Neural cell (in vitro differentiated cells): Measurements from ENCODE around the gene CELSR2. TPM values are rescaled to one million over a fixed set of nuclear protein-coding genes. Genes with fewer than 3 reads are reported as not detected.

ENCODE experiments used
- H2AFZ ChIP-seq: fragments of 200-600, 300-800 bp; sonication (generic), shearing (Covaris generic); 2 replicates; pipeline ENCODE4 v1.6.0; 2014; ENCODE audit warnings: low read depth, mild to moderate bottlenecking, antibody characterized with exemption, low read length, moderate library complexity
- H3F3A ChIP-seq: fragments of 200-600 bp; shearing (Covaris generic); 2 replicates; pipeline ENCODE4 v1.6.1; 2016; ENCODE audit warnings: mild to moderate bottlenecking, moderate library complexity, mixed read lengths, antibody characterized with exemption, low read length; ENCODE audit not compliant: insufficient read depth, poor library complexity, severe bottlenecking
- H3K27ac ChIP-seq: fragments of 200-600, 300-800 bp; sonication (generic), shearing (Covaris generic); 2 replicates; pipeline ENCODE4 v1.5.1; 2014; ENCODE audit warnings: mild to moderate bottlenecking, low read length, moderate library complexity
- H3K27me3 ChIP-seq: fragments of 300-800, 200-600 bp; sonication (generic), shearing (Covaris generic); 2 replicates; pipeline ENCODE4 v1.6.0; 2014; ENCODE audit warnings: mild to moderate bottlenecking, low read depth, low read length, moderate library complexity; ENCODE audit not compliant: insufficient read depth
- H3K36me3 ChIP-seq: fragments of 300-800, 200-600 bp; sonication (generic), shearing (Covaris generic); 2 replicates; pipeline ENCODE4 v1.5.1; 2014; ENCODE audit warnings: mild to moderate bottlenecking, antibody characterized with exemption, low read length, moderate library complexity; ENCODE audit not compliant: insufficient read depth
- H3K4me2 ChIP-seq: fragments of 300-800, 200-600 bp; sonication (generic), shearing (Covaris generic); 2 replicates; pipeline ENCODE4 v1.6.0; 2014; ENCODE audit warnings: mild to moderate bottlenecking, low read length
- H3K4me3 ChIP-seq: fragments of 300-800, 200-600 bp; sonication (generic), shearing (Covaris generic); 2 replicates; pipeline ENCODE4 v1.5.1; 2014; ENCODE audit warnings: mild to moderate bottlenecking, low read length, moderate library complexity
- H3K79me2 ChIP-seq: fragments of 200-600 bp; shearing (Covaris generic); replicated peaks from 2 replicates; pipeline ENCODE4 v1.6.0; 2014; ENCODE audit warnings: mild to moderate bottlenecking, low read length, moderate library complexity; ENCODE audit not compliant: insufficient read depth
- H3K9ac ChIP-seq: fragments of 300-800, 200-600 bp; sonication (generic), shearing (Covaris generic); 2 replicates; pipeline ENCODE4 v1.6.1; 2016; ENCODE audit warnings: mild to moderate bottlenecking, low read length, mixed read lengths
- H3K9me2 ChIP-seq: fragments of 200-600 bp; shearing (Covaris generic); 2 replicates; pipeline ENCODE4 v1.6.1; 2016; ENCODE audit warnings: mild to moderate bottlenecking, low read length, mixed read lengths; ENCODE audit not compliant: insufficient read depth
- H3K9me3 ChIP-seq: fragments of 200-600, 300-800 bp; sonication (generic), shearing (Covaris generic); 2 replicates; pipeline ENCODE4 v1.6.1; 2016; ENCODE audit warnings: mild to moderate bottlenecking, mixed run types, low read length, moderate library complexity, mixed read lengths
- H4K20me1 ChIP-seq: fragments of 200-600 bp; shearing (Covaris generic); 2 replicates; pipeline ENCODE4 v1.6.1; 2016; ENCODE audit warnings: mild to moderate bottlenecking, mixed run types; ENCODE audit not compliant: insufficient read depth
- CTCF ChIP-seq: fragments of 450-650 bp; IDR thresholded peaks from 2 replicates; pipeline ENCODE4 v1.5.1; 2014; ENCODE audit warnings: antibody characterized with exemption, mild to moderate bottlenecking, moderate library complexity; ENCODE audit not compliant: poor library complexity, severe bottlenecking
- EP300 ChIP-seq: fragments of 450-650 bp; conservative IDR thresholded peaks from 2 replicates; pipeline ENCODE4 v1.6.1; 2014; ENCODE audit warnings: antibody characterized with exemption, mild to moderate bottlenecking, moderate library complexity; ENCODE audit not compliant: poor library complexity, severe bottlenecking
- EZH2 ChIP-seq: fragments of 200-600, 300-800 bp; shearing (Covaris generic), sonication (generic); IDR thresholded peaks from 2 replicates; pipeline ENCODE4 v1.6.1; 2014; ENCODE audit warnings: antibody characterized with exemption, low read length, borderline replicate concordance, mild to moderate bottlenecking; ENCODE audit not compliant: insufficient read depth, poor library complexity, severe bottlenecking
- MXI1 ChIP-seq: fragments of 450-650 bp; conservative IDR thresholded peaks from 2 replicates; pipeline ENCODE4 v1.6.1; 2014; ENCODE audit warnings: antibody characterized with exemption, mild to moderate bottlenecking; ENCODE audit not compliant: poor library complexity, severe bottlenecking
- POLR2AphosphoS5 ChIP-seq: IDR thresholded peaks from 2 replicates; pipeline ENCODE4 v1.6.1; 2012
- RAD21 ChIP-seq: fragments of 450-650 bp; conservative IDR thresholded peaks from 2 replicates; pipeline ENCODE4 v1.6.1; 2014; ENCODE audit warnings: antibody characterized with exemption, mild to moderate bottlenecking, moderate library complexity
- SMC3 ChIP-seq: fragments of 450-650 bp; conservative IDR thresholded peaks from 2 replicates; pipeline ENCODE4 v1.6.1; 2014; ENCODE audit warnings: antibody characterized with exemption, mild to moderate bottlenecking, moderate library complexity; ENCODE audit not compliant: poor library complexity
- TAF1 ChIP-seq: IDR thresholded peaks from 2 replicates; pipeline ENCODE4 v1.6.1; 2012; ENCODE audit warnings: low read depth
- polyA plus RNA-seq: library from polyadenylated mRNA; depleted of rRNA; stranded (reverse); fragments of >200 nt; gene quantifications from 2 replicates; pipeline ENCODE4 v1.2.3, GENCODE V29; 2014
- TF ChIP-seq, protein P1 (sequence below): IDR thresholded peaks from 2 replicates; pipeline ENCODE4 v1.6.1; 2012; ENCODE audit warnings: borderline replicate concordance

Gene CELSR2
- polyA plus RNA-seq, 1 donor from 2014 or later, result 7.9 TPM

DNA sequence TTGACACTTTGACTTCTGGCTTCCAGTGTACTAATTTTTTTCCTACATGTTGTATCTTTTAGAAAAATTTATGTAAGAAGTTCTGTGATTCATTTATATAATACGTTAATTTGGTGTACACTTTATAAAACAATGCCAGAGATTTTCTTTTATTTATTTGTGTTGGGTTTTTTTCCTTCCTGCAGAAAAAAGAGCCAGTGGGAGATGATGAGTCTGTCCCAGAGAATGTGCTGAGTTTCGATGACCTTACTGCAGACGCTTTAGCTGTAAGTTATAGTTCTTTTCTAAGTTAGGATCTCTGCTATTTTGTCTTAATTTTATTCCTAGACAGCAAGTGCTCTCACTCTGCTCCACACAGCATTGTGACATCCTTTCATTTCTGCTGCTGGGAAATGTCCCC lies 21.2 kb upstream of the CELSR2 start:
- no peak overlapping the region for H3K4me3 ChIP-seq
- H3K9me3 ChIP-seq, result no peaks in the 10 kb centered on the region
- no peak overlapping the region for H2AFZ ChIP-seq
- no peak overlapping the region for H3K4me2 ChIP-seq
- peaks cover 7% of the 10 kb centered on the region for H3K36me3 ChIP-seq
- H3K27ac ChIP-seq, result no peak overlapping the region
- H3K9me2 ChIP-seq, result no peaks in the 10 kb centered on the region
- no peaks in the 10 kb centered on the region for H4K20me1 ChIP-seq
- TF ChIP-seq, protein P1, sequence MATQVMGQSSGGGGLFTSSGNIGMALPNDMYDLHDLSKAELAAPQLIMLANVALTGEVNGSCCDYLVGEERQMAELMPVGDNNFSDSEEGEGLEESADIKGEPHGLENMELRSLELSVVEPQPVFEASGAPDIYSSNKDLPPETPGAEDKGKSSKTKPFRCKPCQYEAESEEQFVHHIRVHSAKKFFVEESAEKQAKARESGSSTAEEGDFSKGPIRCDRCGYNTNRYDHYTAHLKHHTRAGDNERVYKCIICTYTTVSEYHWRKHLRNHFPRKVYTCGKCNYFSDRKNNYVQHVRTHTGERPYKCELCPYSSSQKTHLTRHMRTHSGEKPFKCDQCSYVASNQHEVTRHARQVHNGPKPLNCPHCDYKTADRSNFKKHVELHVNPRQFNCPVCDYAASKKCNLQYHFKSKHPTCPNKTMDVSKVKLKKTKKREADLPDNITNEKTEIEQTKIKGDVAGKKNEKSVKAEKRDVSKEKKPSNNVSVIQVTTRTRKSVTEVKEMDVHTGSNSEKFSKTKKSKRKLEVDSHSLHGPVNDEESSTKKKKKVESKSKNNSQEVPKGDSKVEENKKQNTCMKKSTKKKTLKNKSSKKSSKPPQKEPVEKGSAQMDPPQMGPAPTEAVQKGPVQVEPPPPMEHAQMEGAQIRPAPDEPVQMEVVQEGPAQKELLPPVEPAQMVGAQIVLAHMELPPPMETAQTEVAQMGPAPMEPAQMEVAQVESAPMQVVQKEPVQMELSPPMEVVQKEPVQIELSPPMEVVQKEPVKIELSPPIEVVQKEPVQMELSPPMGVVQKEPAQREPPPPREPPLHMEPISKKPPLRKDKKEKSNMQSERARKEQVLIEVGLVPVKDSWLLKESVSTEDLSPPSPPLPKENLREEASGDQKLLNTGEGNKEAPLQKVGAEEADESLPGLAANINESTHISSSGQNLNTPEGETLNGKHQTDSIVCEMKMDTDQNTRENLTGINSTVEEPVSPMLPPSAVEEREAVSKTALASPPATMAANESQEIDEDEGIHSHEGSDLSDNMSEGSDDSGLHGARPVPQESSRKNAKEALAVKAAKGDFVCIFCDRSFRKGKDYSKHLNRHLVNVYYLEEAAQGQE, result no peak
- TF ChIP-seq EP300, result no peak
- TF ChIP-seq POLR2AphosphoS5, result no peak
- TF ChIP-seq MXI1, result no peak
- no peak for TF ChIP-seq RAD21
- no peak overlapping the region for H3K9ac ChIP-seq
- no peaks in the 10 kb centered on the region for H3F3A ChIP-seq
- H3K79me2 ChIP-seq, result peaks cover 7% of the 10 kb centered on the region
- H3K27me3 ChIP-seq, result no peaks in the 10 kb centered on the region

DNA sequence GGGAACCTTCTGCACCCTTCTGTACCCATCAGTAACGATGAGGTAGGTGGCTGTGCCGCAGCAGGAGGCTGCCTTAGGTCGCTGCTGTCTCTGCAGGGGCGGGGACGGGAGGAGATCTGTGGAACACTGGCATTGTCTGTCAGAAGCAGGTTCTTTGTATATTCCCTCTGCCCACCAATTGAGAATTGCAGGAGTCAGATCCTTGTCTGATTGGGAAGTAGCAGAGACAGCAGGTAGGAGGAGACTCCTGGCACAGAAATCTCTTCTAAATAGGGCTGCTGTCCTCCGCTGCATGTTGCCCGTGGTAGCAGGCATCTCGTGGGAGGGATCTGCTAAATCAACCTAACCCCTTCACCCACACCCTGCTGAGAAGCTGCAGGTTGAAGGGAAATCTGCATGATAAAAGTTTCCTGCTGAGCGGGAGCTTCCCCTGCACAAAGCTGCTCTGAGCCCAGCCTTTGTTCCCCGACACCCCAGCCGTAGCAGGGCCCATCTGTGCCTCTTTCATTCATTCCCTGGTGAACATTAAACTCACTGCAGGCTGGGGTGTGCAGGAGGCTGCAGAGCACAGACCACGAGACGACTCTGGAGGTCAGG lies 19.7 kb upstream of the CELSR2 start:
- Histone ChIP-seq H3K9ac (peak overlapping the region; percentile 32), H4K20me1 (no peaks in the 10 kb centered on the region), H3K4me2 (peak overlapping the region; percentile 17), H3F3A (no peaks in the 10 kb centered on the region), H2AFZ (no peak overlapping the region), H3K36me3 (peaks cover 7% of the 10 kb centered on the region), H3K79me2 (no peaks in the 10 kb centered on the region), H3K27me3 (no peaks in the 10 kb centered on the region), H3K9me3 (no peaks in the 10 kb centered on the region), H3K27ac (peak overlapping the region; percentile 53), H3K9me2 (no peaks in the 10 kb centered on the region), H3K4me3 (peak overlapping the region; percentile 33)
- TF ChIP-seq CTCF (no peak), RAD21 (no peak), POLR2AphosphoS5 (no peak), EP300 (no peak), SMC3 (no peak), TAF1 (no peak), MXI1 (no peak), EZH2 (no peak)
- TF ChIP-seq, protein P1, result no peak
